GM18498 (cell line): ENCODE data around the gene OGG1.

Source experiments
- ATAC-seq: cut with Tn5 transposase; IDR thresholded peaks from one replicate; pipeline ENCODE4 v1.9.1; 2021; ENCODE audit warnings: mild to moderate bottlenecking, moderate library complexity; ENCODE audit not compliant: unreplicated experiment

Gene OGG1

GRCh38 chr3:9781978-9782603 lies 32.3 kb downstream of the OGG1 start:
- ATAC-seq, result no peak

- ATAC-seq, result no peak
Measured at GRCh38 chr3:9782770-9783169, 33.0 kb downstream of the OGG1 start.

- ATAC-seq, result no peak
Measured at GRCh38 chr3:9783954-9784353, 34.2 kb downstream of the OGG1 start.

GRCh38 chr3:9784965-9785364 lies 35.2 kb downstream of the OGG1 start:
- ATAC-seq, result no peak

GRCh38 chr3:9785602-9786001 lies 35.9 kb downstream of the OGG1 start:
- ATAC-seq, result no peak

- ATAC-seq, result no peak
Measured at GRCh38 chr3:9786209-9786739, 36.5 kb downstream of the OGG1 start.

GRCh38 chr3:9786825-9787669 lies 37.3 kb downstream of the OGG1 start:
- no peak for ATAC-seq

- no peak for ATAC-seq
Measured at GRCh38 chr3:9787714-9788113, 38.0 kb downstream of the OGG1 start.

GRCh38 chr3:9791127-9791526 lies 41.4 kb downstream of the OGG1 start:
- no peak for ATAC-seq

GRCh38 chr3:9791790-9792404 lies 42.1 kb downstream of the OGG1 start:
- no peak for ATAC-seq

- ATAC-seq, result peak; percentile 82
Measured at GRCh38 chr3:9792405-9793160, 42.8 kb downstream of the OGG1 start, which contains the start of the genes ARPC4 and TADA3. Gene ARPC4, plus strand, starts transcription at chr3:9793082. Its CDS starts 40 bp downstream, at chr3:9793122. Gene TADA3, minus strand, starts transcription at chr3:9792473. Its CDS starts 1,007 bp downstream, at chr3:9791466.

- peak; percentile 2 for ATAC-seq
Measured at GRCh38 chr3:9793161-9793781, 43.5 kb downstream of the OGG1 start.

- no peak for ATAC-seq
Measured at GRCh38 chr3:9794400-9794799, 44.6 kb downstream of the OGG1 start.

- ATAC-seq, result no peak
Measured at GRCh38 chr3:9795207-9795606, 45.5 kb downstream of the OGG1 start.

GRCh38 chr3:9797196-9797945 lies 47.6 kb downstream of the OGG1 start:
- ATAC-seq, result no peak

- ATAC-seq, result no peak
Measured at GRCh38 chr3:9800529-9800928, 50.8 kb downstream of the OGG1 start.

- no peak for ATAC-seq
Measured at GRCh38 chr3:9803494-9803893, 53.7 kb downstream of the OGG1 start.

GRCh38 chr3:9804996-9805395 lies 55.2 kb downstream of the OGG1 start:
- ATAC-seq, result no peak

GRCh38 chr3:9806137-9806536 lies 56.4 kb downstream of the OGG1 start:
- no peak for ATAC-seq
